B cell (primary cell): Measurements from ENCODE around the gene BIRC2.

Experiments used
- EZH2 ChIP-seq: IDR thresholded peaks from 2 replicates; pipeline ENCODE4 v1.6.1; 2012; ENCODE audit warnings: borderline replicate concordance, low read depth, mild to moderate bottlenecking, moderate library complexity, low read length; ENCODE audit not compliant: insufficient read depth, poor library complexity, severe bottlenecking
- TF ChIP-seq, protein P1 (sequence below): fragments of 200-600 bp; IDR thresholded peaks from one replicate; pipeline ENCODE4 v1.8.0; 2022; ENCODE audit warnings: antibody characterized with exemption, mild to moderate bottlenecking

DNA sequence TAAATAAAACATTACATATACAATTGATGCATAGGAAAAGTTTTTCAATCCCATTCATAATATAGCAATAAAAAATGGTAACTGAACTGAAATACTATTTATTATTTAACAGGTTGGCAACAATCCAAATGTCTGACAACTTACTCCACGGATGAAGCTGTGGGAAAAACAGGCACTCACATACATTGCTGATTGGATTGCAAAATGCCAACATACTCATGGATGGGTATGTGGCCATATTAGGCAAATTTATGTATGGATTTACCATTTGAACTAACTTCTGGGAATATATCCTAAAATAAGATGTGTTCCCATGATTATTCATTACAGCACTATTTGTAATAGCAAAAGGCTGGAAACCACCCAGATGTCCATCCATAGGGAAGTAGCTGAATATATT lies 3.2 kb upstream of the BIRC2 start:
- TF ChIP-seq, protein P1, sequence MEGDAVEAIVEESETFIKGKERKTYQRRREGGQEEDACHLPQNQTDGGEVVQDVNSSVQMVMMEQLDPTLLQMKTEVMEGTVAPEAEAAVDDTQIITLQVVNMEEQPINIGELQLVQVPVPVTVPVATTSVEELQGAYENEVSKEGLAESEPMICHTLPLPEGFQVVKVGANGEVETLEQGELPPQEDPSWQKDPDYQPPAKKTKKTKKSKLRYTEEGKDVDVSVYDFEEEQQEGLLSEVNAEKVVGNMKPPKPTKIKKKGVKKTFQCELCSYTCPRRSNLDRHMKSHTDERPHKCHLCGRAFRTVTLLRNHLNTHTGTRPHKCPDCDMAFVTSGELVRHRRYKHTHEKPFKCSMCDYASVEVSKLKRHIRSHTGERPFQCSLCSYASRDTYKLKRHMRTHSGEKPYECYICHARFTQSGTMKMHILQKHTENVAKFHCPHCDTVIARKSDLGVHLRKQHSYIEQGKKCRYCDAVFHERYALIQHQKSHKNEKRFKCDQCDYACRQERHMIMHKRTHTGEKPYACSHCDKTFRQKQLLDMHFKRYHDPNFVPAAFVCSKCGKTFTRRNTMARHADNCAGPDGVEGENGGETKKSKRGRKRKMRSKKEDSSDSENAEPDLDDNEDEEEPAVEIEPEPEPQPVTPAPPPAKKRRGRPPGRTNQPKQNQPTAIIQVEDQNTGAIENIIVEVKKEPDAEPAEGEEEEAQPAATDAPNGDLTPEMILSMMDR = no peak
- TF ChIP-seq EZH2 = no peak
